Mesenteric fat pad (tissue), 1 donor: ENCODE data around the gene ZNG1B. TPM values are rescaled to one million over a fixed set of nuclear protein-coding genes. Genes with fewer than 3 reads are reported as not detected.
"Not testable (repeated sequence)": the region's sequence is repeated elsewhere in the genome, so short reads cannot be mapped to it uniquely, and the experiment has no call there.

Experiments used
- DNase-seq: peaks from one replicate; pipeline ENCODE4 v3.0.0-alpha.2; 2020; ENCODE audit warnings: low spot score
- long read RNA-seq: library from polyadenylated mRNA; unstranded; transcript quantifications from one replicate; pipeline ENCODE4 v2.0.0, GENCODE V29; 2020
- total RNA-seq: library from RNA; stranded (reverse); fragmentation: NEBNext Ultra II Directional; extraction: Animal tissue kit (Norgen Biotek cat#: 25700); gene quantifications from one replicate; pipeline ENCODE4 v1.2.1, GENCODE V29; 2021
- donor health status: DM: yes; HTN: yes; CAD: no.

Gene ZNG1B
- total RNA-seq, result 25.4 TPM
- long read RNA-seq, transcript CBWD2-201 (15 exons, 1,812 nt), result major isoform, 81 of 123 reads
- long read RNA-seq, transcript CBWD2-202 (16 exons, 1,740 nt), result minor isoform, 8 of 123 reads
- long read RNA-seq, transcript CBWD2-203 (14 exons, 1,665 nt), result minor isoform, 9 of 123 reads
- long read RNA-seq, partial matches to known transcripts, result 2 of 123 reads
- long read RNA-seq, other reads (novel, unspliced or antisense), result 20 of 123 reads

GRCh38 chr2:113437508-113438465, at the start of gene ZNG1B:
Gene ZNG1B, plus strand, starts transcription at chr2:113437691. Its CDS starts 178 bp downstream, at chr2:113437869.
- not testable (repeated sequence) for DNase-seq

GRCh38 chr2:113390124-113390849, 47.2 kb upstream of the ZNG1B start:
- DNase-seq, result no peak

GRCh38 chr2:113391073-113391472, 46.4 kb upstream of the ZNG1B start:
- DNase-seq, result no peak

- DNase-seq, result no peak
Measured at GRCh38 chr2:113406114-113406513, 31.4 kb upstream of the ZNG1B start.

GRCh38 chr2:113407446-113408099, 29.9 kb upstream of the ZNG1B start:
- no peak for DNase-seq

- not testable (repeated sequence) for DNase-seq
Measured at GRCh38 chr2:113411725-113412352, 25.7 kb upstream of the ZNG1B start.

GRCh38 chr2:113412774-113413173, 24.7 kb upstream of the ZNG1B start:
- not testable (repeated sequence) for DNase-seq

- DNase-seq, result not testable (repeated sequence)
Measured at GRCh38 chr2:113431773-113432172, 5.7 kb upstream of the ZNG1B start.

GRCh38 chr2:113433468-113433867, 4.0 kb upstream of the ZNG1B start:
- DNase-seq, result not testable (repeated sequence)

GRCh38 chr2:113465770-113466169, 28.3 kb downstream of the ZNG1B start:
- DNase-seq, result not testable (repeated sequence)

- not testable (repeated sequence) for DNase-seq
Measured at GRCh38 chr2:113476688-113477368, 39.3 kb downstream of the ZNG1B start.

- DNase-seq, result not testable (repeated sequence)
Measured at GRCh38 chr2:113496527-113496926, 59.0 kb downstream of the ZNG1B start.

GRCh38 chr2:113498365-113498764, 60.9 kb downstream of the ZNG1B start, which contains the start of gene FOXD4L1:
Gene FOXD4L1, plus strand, starts transcription at chr2:113498665. Its CDS starts 592 bp downstream, at chr2:113499257.
- not testable (repeated sequence) for DNase-seq

- DNase-seq, result not testable (repeated sequence)
Measured at GRCh38 chr2:113499019-113499885, 61.8 kb downstream of the ZNG1B start.

- DNase-seq, result not testable (repeated sequence)
Measured at GRCh38 chr2:113499886-113500722, 62.6 kb downstream of the ZNG1B start.

- not testable (repeated sequence) for DNase-seq
Measured at GRCh38 chr2:113500723-113501038, 63.2 kb downstream of the ZNG1B start.

GRCh38 chr2:113502216-113503093, 65.0 kb downstream of the ZNG1B start:
- DNase-seq, result not testable (repeated sequence)
